GM23248 (cell line): Measurements from ENCODE around the gene SLC15A4. TPM values are rescaled to one million over a fixed set of nuclear protein-coding genes. Genes with fewer than 3 reads are reported as not detected.
A peak's percentile ranks its signal among the peaks of the same experiment; 100 is the strongest.

Source experiments
- DNase-seq: peaks from one replicate; pipeline ENCODE4 v3.0.0-alpha.2; 2015
- H2AFZ ChIP-seq: fragments of 200-600 bp; sonication (generic); 2 replicates; pipeline ENCODE4 v1.6.1; 2016; ENCODE audit warnings: antibody characterized with exemption
- H3F3A ChIP-seq: fragments of 200-600 bp; sonication (generic); 2 replicates; pipeline ENCODE4 v1.6.1; 2016; ENCODE audit warnings: mild to moderate bottlenecking, antibody characterized with exemption, mixed run types; ENCODE audit not compliant: insufficient read depth
- H3K27ac ChIP-seq: fragments of 200-600 bp; sonication (generic); 2 replicates; pipeline ENCODE4 v1.5.1; 2016; ENCODE audit warnings: mild to moderate bottlenecking
- H3K27me3 ChIP-seq: fragments of 200-600 bp; sonication (generic); replicated peaks from 2 replicates; pipeline ENCODE4 v1.6.1; 2016; ENCODE audit warnings: mild to moderate bottlenecking; ENCODE audit not compliant: insufficient read depth
- H3K36me3 ChIP-seq: fragments of 200-600 bp; sonication (generic); 2 replicates; pipeline ENCODE4 v1.6.1; 2016; ENCODE audit warnings: low read depth, mild to moderate bottlenecking
- H3K4me1 ChIP-seq: fragments of 200-600 bp; sonication (generic); 2 replicates; pipeline ENCODE4 v1.6.1; 2016; ENCODE audit warnings: mild to moderate bottlenecking; ENCODE audit not compliant: insufficient read depth
- H3K4me2 ChIP-seq: fragments of 200-600 bp; sonication (generic); one replicate; pipeline ENCODE4 v1.6.1; 2016; ENCODE audit warnings: mild to moderate bottlenecking; ENCODE audit not compliant: unreplicated experiment
- H3K4me3 ChIP-seq: fragments of 200-600 bp; sonication (generic); 2 replicates; pipeline ENCODE4 v1.5.1; 2016; ENCODE audit warnings: mild to moderate bottlenecking
- H3K79me2 ChIP-seq: fragments of 200-600 bp; sonication (generic); 2 replicates; pipeline ENCODE4 v1.6.1; 2016; ENCODE audit warnings: mild to moderate bottlenecking; ENCODE audit not compliant: insufficient read depth
- H3K9ac ChIP-seq: fragments of 200-600 bp; sonication (generic); 2 replicates; pipeline ENCODE4 v1.6.1; 2016; ENCODE audit warnings: mild to moderate bottlenecking
- H3K9me2 ChIP-seq: fragments of 200-600 bp; sonication (generic); 2 replicates; pipeline ENCODE4 v1.6.1; 2016; ENCODE audit warnings: mixed run types, mild to moderate bottlenecking, moderate library complexity; ENCODE audit not compliant: insufficient read depth
- H3K9me3 ChIP-seq: fragments of 200-600 bp; sonication (generic); one replicate; pipeline ENCODE4 v1.6.1; 2017; ENCODE audit warnings: low read depth
- H4K20me1 ChIP-seq: fragments of 200-600 bp; sonication (generic); 2 replicates; pipeline ENCODE4 v1.6.0; 2016; ENCODE audit not compliant: insufficient read depth
- EZH2 ChIP-seq: fragments of 200-600 bp; sonication (generic); IDR thresholded peaks from 2 replicates; pipeline ENCODE4 v1.6.1; 2018; ENCODE audit warnings: antibody characterized with exemption, mild to moderate bottlenecking; ENCODE audit not compliant: insufficient read depth, poor library complexity, severe bottlenecking
- EZH2phosphoT487 ChIP-seq: fragments of 200-600 bp; sonication (generic); IDR thresholded peaks from 2 replicates; pipeline ENCODE4 v1.6.1; 2018; ENCODE audit warnings: antibody characterized with exemption, moderate library complexity, mild to moderate bottlenecking, low read depth; ENCODE audit not compliant: insufficient read depth
- WGBS, 2 experiments: methylation state at CpG; one replicate each; pipeline ENCODE4 v1.1.6; 2015 to 2017; ENCODE audit warnings: low lambda C conversion rate in 2 of 2, low coverage in 1 of 2; ENCODE audit errors: missing lambda C conversion rate in 2 of 2; 5-methylcytosine and 5-hydroxymethylcytosine counted together
- in situ Hi-C: fragments of 300-500 bp; cut with MboI; formaldehyde crosslinking; loops from 2 replicates; pipeline ENCODE4 v1.15.0; 2020
- polyA plus RNA-seq: library from polyadenylated mRNA; unstranded; fragments of >200 nt; fragmentation: Nextera tagmentation; extraction: Ambion mirVana; gene quantifications from 2 replicates; pipeline ENCODE4 v1.2.1, GENCODE V29; 2016
- total RNA-seq: library from RNA; depleted of rRNA; stranded (reverse); fragments of >200 nt; shearing (Covaris generic); gene quantifications from 2 replicates; pipeline ENCODE4 v1.2.3, GENCODE V29; 2014

SLC15A4 gene
- total and polyA plus RNA-seq, 2 experiments from 2014 or later, result 5.7 to 50.3 TPM

DNA sequence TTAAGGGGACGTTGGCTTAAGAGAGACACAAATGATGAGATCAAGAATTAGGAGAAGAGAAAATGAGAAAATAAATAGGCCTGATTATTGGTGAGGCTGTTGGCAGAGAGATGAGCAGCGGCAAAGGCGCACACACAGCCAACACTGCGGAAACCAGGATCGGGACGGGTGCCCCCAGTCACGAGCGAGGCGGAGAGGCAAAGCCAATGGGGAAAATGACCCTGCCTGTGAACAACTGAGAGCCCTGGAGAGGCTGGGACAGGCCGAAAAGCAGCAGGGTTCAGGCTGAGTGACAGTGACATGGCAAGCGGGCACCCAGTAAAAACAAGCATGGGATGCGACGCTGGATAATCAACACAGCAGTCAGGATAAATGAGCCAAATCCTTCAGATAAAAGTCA, 21.0 kb downstream of the SLC15A4 start:
- H2AFZ ChIP-seq, result no peak overlapping the region
- no peak overlapping the region for H3K4me2 ChIP-seq
- H4K20me1 ChIP-seq, result no peaks in the 10 kb centered on the region
- H3K9ac ChIP-seq, result no peak overlapping the region
- H3K4me1 ChIP-seq, result peaks cover 12% of the 10 kb centered on the region
- peaks cover 58% of the 10 kb centered on the region for H3K79me2 ChIP-seq
- DNase-seq, result no peak
- peaks cover 17% of the 10 kb centered on the region; the same call in 1 of the 2 replicates for H3K36me3 ChIP-seq
- in situ Hi-C loops, result no loop called here
- WGBS, 2 experiments, result 92 to 97% methylated on average over 12 to 13 of the region's 13 CpGs
- TF ChIP-seq EZH2phosphoT487 (no peak), EZH2 (no peak)
- H3F3A ChIP-seq, result peaks cover 6% of the 10 kb centered on the region; the same call in 1 of the 2 replicates
- H3K4me3 ChIP-seq, result no peak overlapping the region
- no peak overlapping the region for H3K27ac ChIP-seq
- no peaks in the 10 kb centered on the region for H3K27me3 ChIP-seq
- H3K9me2 ChIP-seq, result no peaks in the 10 kb centered on the region
- H3K9me3 ChIP-seq, result no peaks in the 10 kb centered on the region

DNA sequence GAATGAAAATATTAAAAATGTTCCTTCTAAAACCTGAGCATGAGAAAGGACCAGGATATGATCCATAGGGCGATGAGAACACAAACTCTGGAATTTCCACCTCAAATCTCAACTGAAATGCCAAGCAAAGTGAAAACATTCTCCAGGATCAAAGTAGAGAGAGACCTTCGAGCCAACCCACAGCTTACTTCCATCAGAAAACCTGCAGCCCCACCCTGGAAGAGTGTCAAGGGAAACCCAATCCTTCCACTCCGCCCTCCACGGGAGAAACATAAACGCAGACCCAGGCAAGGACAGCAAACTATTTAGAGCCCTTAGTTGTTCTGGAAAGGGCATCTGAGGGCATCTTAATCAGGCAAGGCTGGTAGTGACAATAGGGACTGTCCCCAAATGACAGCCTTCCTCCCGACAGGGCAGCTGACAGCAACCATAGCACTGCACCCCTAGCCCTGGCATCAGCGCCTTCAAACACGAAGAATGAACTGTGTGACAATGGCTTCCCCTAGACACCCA, 21.8 kb downstream of the SLC15A4 start:
- peak overlapping the region; percentile 13; the same call in 1 of the 2 replicates for H3K27ac ChIP-seq
- no peaks in the 10 kb centered on the region for H3K9me2 ChIP-seq
- in situ Hi-C loops, result no loop called here
- H3K9ac ChIP-seq, result no peak overlapping the region
- 76 to 84% methylated on average over 8 of the region's 8 CpGs for WGBS, 2 experiments
- no peaks in the 10 kb centered on the region for H4K20me1 ChIP-seq
- peaks cover 12% of the 10 kb centered on the region for H3K4me1 ChIP-seq
- H3K36me3 ChIP-seq, result peaks cover 11% of the 10 kb centered on the region; the same call in 1 of the 2 replicates
- H3K4me2 ChIP-seq, result peak overlapping the region; percentile 24
- no peaks in the 10 kb centered on the region for H3K9me3 ChIP-seq
- H3F3A ChIP-seq, result peaks cover 6% of the 10 kb centered on the region; the same call in 1 of the 2 replicates
- peak; percentile 54 for DNase-seq
- no peak for TF ChIP-seq EZH2phosphoT487
- no peak for TF ChIP-seq EZH2
- H2AFZ ChIP-seq, result no peak overlapping the region
- peaks cover 50% of the 10 kb centered on the region for H3K79me2 ChIP-seq
- H3K4me3 ChIP-seq, result no peak overlapping the region
- H3K27me3 ChIP-seq, result no peaks in the 10 kb centered on the region

DNA sequence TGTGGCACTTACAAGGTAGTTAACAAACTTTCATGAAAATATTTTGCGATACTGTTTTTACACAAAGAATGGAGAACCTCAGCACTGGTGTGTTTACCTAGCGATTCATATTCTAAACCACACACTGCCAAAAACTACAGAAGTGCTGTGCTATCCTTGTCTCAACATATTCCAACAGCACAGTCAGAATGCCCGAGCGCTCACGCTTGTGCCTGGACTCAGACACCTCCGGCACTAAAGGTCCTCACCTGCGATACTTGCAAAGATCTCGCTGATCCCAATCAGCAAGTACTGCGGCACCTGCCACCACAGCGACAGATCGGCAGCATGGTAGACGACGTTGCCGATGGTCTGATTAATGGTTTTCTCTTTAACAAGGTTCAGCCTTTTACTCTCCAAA, 23.2 kb downstream of the SLC15A4 start:
- Histone ChIP-seq H3K4me2 (no peak overlapping the region), H4K20me1 (no peaks in the 10 kb centered on the region), H3K4me3 (no peak overlapping the region), H3K79me2 (peaks cover 48% of the 10 kb centered on the region), H3K9me2 (no peaks in the 10 kb centered on the region), H3K36me3 (peaks cover 16% of the 10 kb centered on the region; the same call in 1 of the 2 replicates), H3K9me3 (no peaks in the 10 kb centered on the region), H3K27ac (no peak overlapping the region), H3F3A (peaks cover 6% of the 10 kb centered on the region; the same call in 1 of the 2 replicates), H3K9ac (no peak overlapping the region), H3K27me3 (no peaks in the 10 kb centered on the region), H2AFZ (no peak overlapping the region), H3K4me1 (peaks cover 12% of the 10 kb centered on the region)
- TF ChIP-seq EZH2phosphoT487 (no peak), EZH2 (no peak)
- no peak for DNase-seq
- WGBS, 2 experiments, result 95 to 97% methylated on average over 14 of the region's 14 CpGs
- in situ Hi-C loops, result no loop called here

DNA sequence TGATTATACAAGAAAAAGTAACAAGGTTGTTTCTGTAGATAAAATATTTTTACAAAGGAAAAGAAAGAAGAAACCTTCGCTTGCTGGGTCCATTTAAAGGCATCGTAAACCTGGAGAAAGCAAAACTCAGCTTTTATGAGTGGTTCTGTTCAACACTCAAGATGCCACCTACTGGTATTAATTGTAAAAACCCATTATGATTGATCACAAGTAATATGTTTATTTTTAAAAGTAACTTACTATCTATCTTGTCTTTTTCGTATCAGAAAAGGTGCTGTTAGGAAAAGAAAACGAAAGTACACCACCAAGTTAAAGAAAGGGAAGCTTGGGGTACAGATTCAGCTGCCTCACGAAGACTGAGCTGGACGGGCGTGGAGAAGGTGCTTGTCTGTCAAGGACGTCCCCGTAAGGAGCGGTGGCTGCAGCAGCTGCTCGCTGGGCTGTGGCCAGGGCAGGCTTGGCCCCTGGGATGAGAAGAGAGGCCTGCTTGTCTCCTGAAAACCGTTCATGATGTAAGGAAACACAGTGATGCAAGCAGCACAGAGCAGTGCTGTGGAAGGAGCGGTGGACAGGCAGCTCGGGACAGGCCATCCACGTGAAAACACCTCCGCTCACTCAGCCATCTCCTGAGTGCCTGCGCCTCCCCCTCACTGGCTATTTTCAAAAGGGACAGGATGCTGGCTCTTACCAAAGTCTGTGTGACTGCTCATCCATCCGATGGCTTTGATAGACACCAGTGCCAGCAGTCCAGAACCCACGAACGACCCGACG, 25.0 kb downstream of the SLC15A4 start:
- Histone ChIP-seq H3K27me3 (no peaks in the 10 kb centered on the region), H3K36me3 (peaks cover 19% of the 10 kb centered on the region; the same call in 1 of the 2 replicates), H3K79me2 (peaks cover 30% of the 10 kb centered on the region), H2AFZ (no peak overlapping the region), H3K4me3 (no peak overlapping the region), H3K9me2 (no peaks in the 10 kb centered on the region), H3F3A (peaks cover 6% of the 10 kb centered on the region; the same call in 1 of the 2 replicates), H3K4me2 (no peak overlapping the region), H4K20me1 (no peaks in the 10 kb centered on the region), H3K27ac (no peak overlapping the region), H3K9ac (no peak overlapping the region), H3K4me1 (peaks cover 12% of the 10 kb centered on the region), H3K9me3 (no peaks in the 10 kb centered on the region)
- in situ Hi-C loops, result no loop called here
- DNase-seq, result no peak
- TF ChIP-seq EZH2 (no peak), EZH2phosphoT487 (no peak)
- 90% methylated on average over 22 of the region's 22 CpGs for WGBS, 2 experiments
